ENCODE measurements around the gene RNF208.

The RNF208 gene

GRCh38 chr9:137205126-137206069, 16.6 kb downstream of the RNF208 start, which contains the start of the genes NDOR1 and TMEM203 (continued):
- TF ChIP-seq HIC1 (tag by site-specific recombination; IDR thresholded peaks at IDR 0.05) = no peak
- TF ChIP-seq ZNF518A (tag by site-specific recombination; conservative IDR thresholded peaks at IDR 0.05; ENCODE audit: low read depth) = 0 out of 2 replicates have a peak, but pooled peaks have one; percentile 18
- TF ChIP-seq GLI4 (tag by site-specific recombination; IDR thresholded peaks at IDR 0.05) = no peak
- TF ChIP-seq ZBTB8A (tag by site-specific recombination; IDR thresholded peaks at IDR 0.05) = peak; percentile 78
- no peak for TF ChIP-seq ZNF239 (tag by site-specific recombination; IDR thresholded peaks at IDR 0.05)
- TF ChIP-seq SP2 (tag by site-specific recombination; IDR thresholded peaks at IDR 0.05) = peak; percentile 88
- peak; percentile 74 for TF ChIP-seq ZNF660 (tag by site-specific recombination; IDR thresholded peaks at IDR 0.05)
- peak; percentile 62; the same call in 1 of the 2 replicates for TF ChIP-seq ZNF76 (tag by site-specific recombination; IDR thresholded peaks at IDR 0.05; ENCODE audit: borderline replicate concordance, low read depth)
- TF ChIP-seq ZNF146 (tag by site-specific recombination; IDR thresholded peaks at IDR 0.05) = no peak
- no peak for TF ChIP-seq ZNF701 (tag by site-specific recombination; IDR thresholded peaks at IDR 0.05)
- TF ChIP-seq BCL11B (tag by site-specific recombination; IDR thresholded peaks at IDR 0.05; ENCODE audit: low read depth) = no peak
- TF ChIP-seq ZNF837 (tag by site-specific recombination; IDR thresholded peaks at IDR 0.05) = no peak
- peak; percentile 36; the same call in 1 of the 2 replicates for TF ChIP-seq ZBTB44 (tag by site-specific recombination; IDR thresholded peaks at IDR 0.05)
- no peak for TF ChIP-seq ZNF114 (tag by site-specific recombination; IDR thresholded peaks at IDR 0.05)
- TF ChIP-seq REST (tag by site-specific recombination; IDR thresholded peaks at IDR 0.05) = peak; percentile 16; the same call in 1 of the 2 replicates
- no peak for TF ChIP-seq ZNF248 (tag by site-specific recombination; IDR thresholded peaks at IDR 0.05)
- TF ChIP-seq ZNF692 (tag by site-specific recombination; IDR thresholded peaks at IDR 0.05) = peak; percentile 44; the same call in 1 of the 2 replicates
- TF ChIP-seq ATF2 (tag by site-specific recombination; IDR thresholded peaks at IDR 0.05; ENCODE audit: low read depth) = no peak
- TF ChIP-seq ZNF274 (IDR thresholded peaks at IDR 0.05; ENCODE audit: low read length) = no peak
- no peak for TF ChIP-seq ZNF274 (tag by site-specific recombination; IDR thresholded peaks at IDR 0.05; ENCODE audit: borderline replicate concordance)
- peak; percentile 53; the same call in 1 of the 2 replicates for TF ChIP-seq GLIS1 (tag by site-specific recombination; IDR thresholded peaks at IDR 0.05)
- peak; percentile 65; the same call in 1 of the 2 replicates for TF ChIP-seq ZNF501 (tag by site-specific recombination; IDR thresholded peaks at IDR 0.05)
- no peak for TF ChIP-seq ZFP69B (tag by site-specific recombination; IDR thresholded peaks at IDR 0.05)

All from HEK293 (cell line).